ENCODE data around the gene CLOCK.

- TF ChIP-seq POLR2A (IDR thresholded peaks at IDR 0.05; ENCODE audit: low read length) (no peak), GATA1 (IDR thresholded peaks at IDR 0.05; ENCODE audit: low read depth, low read length) (no peak)
These were observed 76.7 kb downstream of the CLOCK start for GRCh38 chr4:55469979-55470378.

All from erythroblast (primary cell).